ENCODE data around the gene FSCN2. TPM values are rescaled to one million over a fixed set of nuclear protein-coding genes. Genes with fewer than 3 reads are reported as not detected.
A peak's percentile ranks its signal among the peaks of the same experiment; 100 is the strongest.

Gene FSCN2
- total RNA-seq, 1 donor, result 5.1 TPM

DNA sequence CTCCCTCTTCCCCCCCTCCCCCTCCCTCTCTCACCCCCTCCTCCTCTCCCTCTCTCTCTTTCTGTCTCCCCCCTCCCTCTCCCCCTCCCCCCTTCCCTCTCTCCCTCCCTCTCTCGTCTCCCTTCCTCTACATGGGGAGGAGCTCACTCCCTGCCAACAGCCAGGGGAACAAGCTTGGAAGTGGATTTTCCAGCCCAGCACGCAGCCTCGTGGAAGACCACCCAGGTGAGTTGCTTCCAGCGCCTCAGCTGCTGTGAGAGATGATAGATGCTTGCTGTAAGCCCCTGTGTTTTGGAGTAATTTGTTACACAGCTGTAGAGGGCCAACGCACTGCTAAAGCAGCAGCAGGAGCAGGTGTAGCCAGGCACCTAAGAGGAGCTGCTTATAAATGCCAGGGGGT, 36.4 kb upstream of the FSCN2 start:
- H3K4me3 ChIP-seq (ENCODE audit: insufficient read depth, low read length), result no peak overlapping the region
- peaks cover 17% of the 10 kb centered on the region for H3K27me3 ChIP-seq (ENCODE audit: insufficient read depth, low read length)
- H3K4me1 ChIP-seq (ENCODE audit: insufficient read depth, low read length), result peaks cover 10% of the 10 kb centered on the region
- no peak overlapping the region for H3K4me2 ChIP-seq (ENCODE audit: insufficient read depth, low read length)
- TF ChIP-seq, protein P1, sequence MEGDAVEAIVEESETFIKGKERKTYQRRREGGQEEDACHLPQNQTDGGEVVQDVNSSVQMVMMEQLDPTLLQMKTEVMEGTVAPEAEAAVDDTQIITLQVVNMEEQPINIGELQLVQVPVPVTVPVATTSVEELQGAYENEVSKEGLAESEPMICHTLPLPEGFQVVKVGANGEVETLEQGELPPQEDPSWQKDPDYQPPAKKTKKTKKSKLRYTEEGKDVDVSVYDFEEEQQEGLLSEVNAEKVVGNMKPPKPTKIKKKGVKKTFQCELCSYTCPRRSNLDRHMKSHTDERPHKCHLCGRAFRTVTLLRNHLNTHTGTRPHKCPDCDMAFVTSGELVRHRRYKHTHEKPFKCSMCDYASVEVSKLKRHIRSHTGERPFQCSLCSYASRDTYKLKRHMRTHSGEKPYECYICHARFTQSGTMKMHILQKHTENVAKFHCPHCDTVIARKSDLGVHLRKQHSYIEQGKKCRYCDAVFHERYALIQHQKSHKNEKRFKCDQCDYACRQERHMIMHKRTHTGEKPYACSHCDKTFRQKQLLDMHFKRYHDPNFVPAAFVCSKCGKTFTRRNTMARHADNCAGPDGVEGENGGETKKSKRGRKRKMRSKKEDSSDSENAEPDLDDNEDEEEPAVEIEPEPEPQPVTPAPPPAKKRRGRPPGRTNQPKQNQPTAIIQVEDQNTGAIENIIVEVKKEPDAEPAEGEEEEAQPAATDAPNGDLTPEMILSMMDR (IDR thresholded peaks at IDR 0.05; ENCODE audit: extremely low read depth, low read depth, low read length), result no peak
- H3K36me3 ChIP-seq (ENCODE audit: insufficient read depth, low read length), result no peaks in the 10 kb centered on the region
- H3K27ac ChIP-seq (ENCODE audit: low read depth, low read length), result no peak overlapping the region
- H3K79me2 ChIP-seq (ENCODE audit: insufficient read depth, low read length), result no peaks in the 10 kb centered on the region
- no peaks in the 10 kb centered on the region for H4K20me1 ChIP-seq (ENCODE audit: insufficient read depth, low read length)
- no peak overlapping the region for H2AFZ ChIP-seq (ENCODE audit: low read length)
- no peak for DNase-seq (ENCODE audit: insufficient read length, low spot score, missing footprints)
- no peaks in the 10 kb centered on the region for H3K9me3 ChIP-seq (ENCODE audit: low read depth, low read length)

DNA sequence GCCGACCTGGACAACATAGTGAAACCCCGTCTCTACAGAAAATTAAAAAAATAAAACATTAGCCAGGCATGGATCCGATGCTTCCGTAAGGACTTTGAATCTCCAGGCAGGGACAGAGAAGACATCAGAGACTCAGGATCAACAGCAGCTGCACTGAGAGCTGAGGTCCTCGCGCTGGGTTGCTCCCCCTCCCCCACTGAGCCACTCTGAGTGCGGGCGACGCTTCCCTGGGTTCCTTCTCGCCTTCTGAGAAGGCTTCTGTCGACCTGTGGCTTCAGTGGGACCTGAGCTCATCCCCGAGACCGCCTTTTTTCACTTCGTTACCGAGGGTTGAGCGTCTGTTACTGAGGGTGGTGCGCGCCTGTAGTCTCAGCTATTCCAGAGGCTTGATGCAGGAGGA, 36.0 kb upstream of the FSCN2 start:
- TF ChIP-seq, protein P1 (IDR thresholded peaks at IDR 0.05; ENCODE audit: extremely low read depth, low read depth, low read length), result no peak
- Histone ChIP-seq H3K36me3 (ENCODE audit: insufficient read depth, low read length) (no peaks in the 10 kb centered on the region), H3K4me2 (ENCODE audit: insufficient read depth, low read length) (no peak overlapping the region), H4K20me1 (ENCODE audit: insufficient read depth, low read length) (no peaks in the 10 kb centered on the region), H2AFZ (ENCODE audit: low read length) (no peak overlapping the region), H3K4me3 (ENCODE audit: insufficient read depth, low read length) (no peak overlapping the region), H3K27ac (ENCODE audit: low read depth, low read length) (no peak overlapping the region), H3K9me3 (ENCODE audit: low read depth, low read length) (no peaks in the 10 kb centered on the region), H3K27me3 (ENCODE audit: insufficient read depth, low read length) (peaks cover 17% of the 10 kb centered on the region), H3K79me2 (ENCODE audit: insufficient read depth, low read length) (no peaks in the 10 kb centered on the region), H3K4me1 (ENCODE audit: insufficient read depth, low read length) (peaks cover 10% of the 10 kb centered on the region)
- DNase-seq (ENCODE audit: insufficient read length, low spot score, missing footprints), result no peak

GRCh38 chr17:81492706-81493105, 35.5 kb upstream of the FSCN2 start:
- H4K20me1 ChIP-seq (ENCODE audit: insufficient read depth, low read length), result no peaks in the 10 kb centered on the region
- TF ChIP-seq, protein P1 (IDR thresholded peaks at IDR 0.05; ENCODE audit: extremely low read depth, low read depth, low read length), result no peak
- no peaks in the 10 kb centered on the region for H3K36me3 ChIP-seq (ENCODE audit: insufficient read depth, low read length)
- DNase-seq (ENCODE audit: insufficient read length, low spot score, missing footprints), result no peak
- H3K4me2 ChIP-seq (ENCODE audit: insufficient read depth, low read length), result no peak overlapping the region
- H3K27me3 ChIP-seq (ENCODE audit: insufficient read depth, low read length), result peaks cover 17% of the 10 kb centered on the region
- no peak overlapping the region for H3K27ac ChIP-seq (ENCODE audit: low read depth, low read length)
- no peaks in the 10 kb centered on the region for H3K9me3 ChIP-seq (ENCODE audit: low read depth, low read length)
- H3K79me2 ChIP-seq (ENCODE audit: insufficient read depth, low read length), result no peaks in the 10 kb centered on the region
- no peak overlapping the region for H3K4me3 ChIP-seq (ENCODE audit: insufficient read depth, low read length)
- no peak overlapping the region for H2AFZ ChIP-seq (ENCODE audit: low read length)
- H3K4me1 ChIP-seq (ENCODE audit: insufficient read depth, low read length), result peaks cover 5% of the 10 kb centered on the region

DNA sequence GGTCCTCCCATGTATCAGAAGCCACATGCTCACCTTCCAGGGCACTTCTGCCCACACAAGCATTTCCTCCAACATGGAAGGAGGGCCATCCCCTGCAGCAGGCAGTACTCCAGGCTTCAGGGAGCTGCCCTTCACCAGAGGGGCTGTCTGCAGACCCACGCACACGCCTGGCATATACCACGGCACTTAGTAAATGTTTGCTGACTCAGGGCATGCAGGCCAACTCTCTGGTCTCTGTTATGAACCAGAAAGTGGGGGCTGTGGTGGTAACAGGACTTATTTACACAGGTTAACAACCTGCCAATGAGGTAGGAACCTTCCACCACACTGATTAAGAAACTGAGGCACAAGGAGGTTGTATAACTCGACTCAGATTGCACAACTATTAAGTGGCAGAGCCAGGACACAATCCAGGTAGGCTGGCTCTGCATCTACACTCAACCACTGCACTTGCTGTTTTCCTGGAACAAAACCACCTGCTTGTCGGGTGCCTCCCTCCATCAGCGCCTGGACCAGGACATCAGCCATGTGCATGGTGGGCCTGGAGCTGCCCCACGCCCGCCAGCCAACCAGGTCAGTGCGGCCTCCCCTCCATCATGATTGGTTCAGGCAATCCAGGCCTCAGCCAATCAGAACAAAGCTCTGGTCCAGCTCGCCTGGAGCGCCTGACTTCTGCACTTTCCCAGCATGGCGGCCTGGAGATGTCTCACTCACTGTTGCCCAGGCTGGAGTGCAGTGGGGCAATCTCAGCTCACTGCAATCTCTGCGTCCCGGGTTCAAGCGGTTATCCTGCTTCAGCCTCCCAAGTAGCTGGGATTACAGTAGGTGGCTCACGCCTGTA, 34.8 kb upstream of the FSCN2 start:
- Histone ChIP-seq H3K4me1 (ENCODE audit: insufficient read depth, low read length) (peaks cover 3% of the 10 kb centered on the region), H3K4me2 (ENCODE audit: insufficient read depth, low read length) (no peak overlapping the region), H3K4me3 (ENCODE audit: insufficient read depth, low read length) (no peak overlapping the region), H3K27ac (ENCODE audit: low read depth, low read length) (no peak overlapping the region), H3K79me2 (ENCODE audit: insufficient read depth, low read length) (no peaks in the 10 kb centered on the region), H3K9me3 (ENCODE audit: low read depth, low read length) (no peaks in the 10 kb centered on the region), H3K36me3 (ENCODE audit: insufficient read depth, low read length) (no peaks in the 10 kb centered on the region), H3K27me3 (ENCODE audit: insufficient read depth, low read length) (peaks cover 19% of the 10 kb centered on the region), H4K20me1 (ENCODE audit: insufficient read depth, low read length) (no peaks in the 10 kb centered on the region), H2AFZ (ENCODE audit: low read length) (no peak overlapping the region)
- peak; percentile 82 for DNase-seq (ENCODE audit: insufficient read length, low spot score, missing footprints)
- TF ChIP-seq, protein P1 (IDR thresholded peaks at IDR 0.05; ENCODE audit: extremely low read depth, low read depth, low read length), result no peak

All from osteoblast (primary cell).